H9 (cell line): ENCODE data around the gene DNAJC15. TPM values are rescaled to one million over a fixed set of nuclear protein-coding genes. Genes with fewer than 3 reads are reported as not detected.

Experiments used
- DNase-seq: peaks from one replicate; pipeline ENCODE4 v3.0.0-alpha.2; 2017
- H2AFZ ChIP-seq: one replicate; pipeline ENCODE4 v1.6.1; 2013; ENCODE audit warnings: mild to moderate bottlenecking, low read length, control low read depth, moderate library complexity
- H2AK5ac ChIP-seq: 2 replicates; pipeline ENCODE4 v1.6.1; 2013; ENCODE audit warnings: low read length, control low read depth, mixed read lengths; ENCODE audit not compliant: insufficient read length
- H2BK120ac ChIP-seq: one replicate; pipeline ENCODE4 v1.6.1; 2013; ENCODE audit warnings: low read depth, mild to moderate bottlenecking, low read length, control low read depth, inconsistent platforms; ENCODE audit not compliant: poor library complexity, severe bottlenecking
- H2BK12ac ChIP-seq: 2 replicates; pipeline ENCODE4 v1.6.1; 2013; ENCODE audit warnings: low read length, control low read depth, mixed read lengths, low read depth; ENCODE audit not compliant: insufficient read length
- H2BK15ac ChIP-seq: 2 replicates; pipeline ENCODE4 v1.6.1; 2013; ENCODE audit warnings: low read depth, low read length, control low read depth
- H2BK20ac ChIP-seq: one replicate; pipeline ENCODE4 v1.6.1; 2013; ENCODE audit warnings: low read depth, mild to moderate bottlenecking, low read length, control low read depth, inconsistent platforms; ENCODE audit not compliant: poor library complexity, severe bottlenecking
- H2BK5ac ChIP-seq: 2 replicates; pipeline ENCODE4 v1.6.1; 2013; ENCODE audit warnings: low read length, control low read depth, mixed read lengths; ENCODE audit not compliant: insufficient read length
- H3K14ac ChIP-seq: 2 replicates; pipeline ENCODE4 v1.6.1; 2013; ENCODE audit warnings: low read length, control low read depth; ENCODE audit not compliant: insufficient read depth
- H3K18ac ChIP-seq: 2 replicates; pipeline ENCODE4 v1.6.1; 2013; ENCODE audit warnings: low read depth, mild to moderate bottlenecking, mixed read lengths, low read length, control low read depth; ENCODE audit not compliant: insufficient read length
- H3K23ac ChIP-seq: 2 replicates; pipeline ENCODE4 v1.6.1; 2013; ENCODE audit warnings: low read length, control low read depth, mixed read lengths, low read depth; ENCODE audit not compliant: insufficient read length
- H3K23me2 ChIP-seq: 2 replicates; pipeline ENCODE4 v1.6.1; 2013; ENCODE audit warnings: low read depth, mild to moderate bottlenecking, mixed read lengths, low read length, control low read depth; ENCODE audit not compliant: insufficient read length, poor library complexity, severe bottlenecking
- H3K27ac ChIP-seq: 2 replicates; pipeline ENCODE4 v1.5.1; 2013; ENCODE audit warnings: low read length, control low read depth, mixed read lengths, low read depth; ENCODE audit not compliant: insufficient read length
- H3K27me3 ChIP-seq: 2 replicates; pipeline ENCODE4 v1.6.1; 2013; ENCODE audit warnings: low read length, control low read depth, inconsistent platforms; ENCODE audit not compliant: insufficient read depth
- H3K4ac ChIP-seq: 2 replicates; pipeline ENCODE4 v1.6.1; 2013; ENCODE audit warnings: low read depth, mild to moderate bottlenecking, control low read depth, inconsistent platforms, low read length, moderate library complexity
- H3K4me1 ChIP-seq: 2 replicates; pipeline ENCODE4 v1.6.1; 2013; ENCODE audit warnings: low read length, control low read depth, inconsistent platforms; ENCODE audit not compliant: insufficient read depth
- H3K4me2 ChIP-seq: 2 replicates; pipeline ENCODE4 v1.6.1; 2013; ENCODE audit warnings: low read length, control low read depth, mixed read lengths; ENCODE audit not compliant: insufficient read length, insufficient read depth
- H3K56ac ChIP-seq: 2 replicates; pipeline ENCODE4 v1.6.1; 2013; ENCODE audit warnings: low read depth, mild to moderate bottlenecking, mixed read lengths, low read length, control low read depth; ENCODE audit not compliant: insufficient read length
- H3K79me1 ChIP-seq: 2 replicates; pipeline ENCODE4 v1.6.1; 2013; ENCODE audit warnings: low read depth, mild to moderate bottlenecking, moderate library complexity, low read length, control low read depth, inconsistent platforms; ENCODE audit not compliant: insufficient read depth, poor library complexity, severe bottlenecking
- H3K79me2 ChIP-seq: 2 replicates; pipeline ENCODE4 v1.6.1; 2013; ENCODE audit warnings: low read length, control low read depth, inconsistent platforms; ENCODE audit not compliant: insufficient read depth
- H3K9ac ChIP-seq: 2 replicates; pipeline ENCODE4 v1.6.1; 2013; ENCODE audit warnings: low read length, control low read depth, mixed read lengths; ENCODE audit not compliant: insufficient read length; ENCODE audit errors: extremely low read depth
- H3K9me3 ChIP-seq: one replicate; pipeline ENCODE4 v1.6.1; 2013; ENCODE audit warnings: low read depth, low read length, inconsistent platforms; ENCODE audit not compliant: control insufficient read depth
- H3T11ph ChIP-seq: one replicate; pipeline ENCODE4 v1.6.1; 2013; ENCODE audit warnings: mild to moderate bottlenecking, low read length, control low read depth, inconsistent platforms
- H4K20me1 ChIP-seq: one replicate; pipeline ENCODE4 v1.6.1; 2013; ENCODE audit not compliant: control insufficient read depth, insufficient read length, insufficient read depth
- H4K5ac ChIP-seq: 2 replicates; pipeline ENCODE4 v1.6.1; 2013; ENCODE audit warnings: low read depth, mild to moderate bottlenecking, mixed read lengths, low read length, control low read depth; ENCODE audit not compliant: insufficient read length
- H4K8ac ChIP-seq: replicated peaks from 2 replicates; pipeline ENCODE4 v1.6.1; 2013; ENCODE audit warnings: low read length, control low read depth, mixed read lengths, low read depth; ENCODE audit not compliant: insufficient read length
- H4K91ac ChIP-seq: 2 replicates; pipeline ENCODE4 v1.6.1; 2013; ENCODE audit warnings: low read depth, mild to moderate bottlenecking, moderate library complexity, mixed read lengths, low read length, control low read depth; ENCODE audit not compliant: insufficient read length
- H3K27ac Mint-ChIP-seq, 3 experiments: 2 replicates in 2 of 3; 3 replicates in 1 of 3; pipeline ENCODE4 v1.8.0; 2020 to 2021; ENCODE audit warnings: mixed read lengths in 3 of 3, mild to moderate bottlenecking in 1 of 3, moderate library complexity in 1 of 3
- H3K27me3 Mint-ChIP-seq: 2 replicates; pipeline ENCODE4 v1.8.0; 2021; ENCODE audit warnings: low read depth, mild to moderate bottlenecking, moderate library complexity, mixed read lengths
- H3K36me3 Mint-ChIP-seq, 3 experiments: 2 replicates in 2 of 3; 3 replicates in 1 of 3; pipeline ENCODE4 v1.8.0; 2020 to 2021; ENCODE audit warnings: low read depth in 3 of 3, mixed read lengths in 3 of 3; ENCODE audit not compliant: insufficient read depth in 1 of 3
- H3K4me1 Mint-ChIP-seq, 2 experiments: 2 replicates each; pipeline ENCODE4 v1.8.0; 2020; ENCODE audit warnings: mixed read lengths in 2 of 2
- H3K4me3 Mint-ChIP-seq, 2 experiments: 2 replicates in 1 of 2; 3 replicates in 1 of 2; pipeline ENCODE4 v1.8.0; 2020 to 2021; ENCODE audit warnings: mild to moderate bottlenecking in 2 of 2, mixed read lengths in 2 of 2, moderate library complexity in 1 of 2
- H3K9me3 Mint-ChIP-seq, 2 experiments: 2 replicates in 1 of 2; 3 replicates in 1 of 2; pipeline ENCODE4 v1.8.0; 2020; ENCODE audit warnings: mild to moderate bottlenecking in 2 of 2, mixed read lengths in 2 of 2, moderate library complexity in 1 of 2
- WGBS: extraction: QIAGEN DNeasy Blood & Tissue Kit; methylation state at CpG from one replicate; pipeline ENCODE4 v1.1.7; 2013; ENCODE audit warnings: missing lambda C conversion rate, low lambda C conversion rate, mixed read lengths; ENCODE audit not compliant: insufficient read length; ENCODE audit errors: extremely low coverage; 5-methylcytosine and 5-hydroxymethylcytosine counted together
- total RNA-seq: library from RNA; stranded (reverse); gene quantifications from 2 replicates; pipeline ENCODE4 v1.2.1, GENCODE V29; 2021
- TF ChIP-seq, protein P1 (sequence below): fragments of 200-600 bp; sonication (generic); conservative IDR thresholded peaks from 3 replicates; pipeline ENCODE4 v1.8.0; 2021; ENCODE audit warnings: antibody characterized with exemption, mild to moderate bottlenecking

DNAJC15 gene
- total RNA-seq, 1 experiment from 2014 or later, result 13.4 TPM

DNA sequence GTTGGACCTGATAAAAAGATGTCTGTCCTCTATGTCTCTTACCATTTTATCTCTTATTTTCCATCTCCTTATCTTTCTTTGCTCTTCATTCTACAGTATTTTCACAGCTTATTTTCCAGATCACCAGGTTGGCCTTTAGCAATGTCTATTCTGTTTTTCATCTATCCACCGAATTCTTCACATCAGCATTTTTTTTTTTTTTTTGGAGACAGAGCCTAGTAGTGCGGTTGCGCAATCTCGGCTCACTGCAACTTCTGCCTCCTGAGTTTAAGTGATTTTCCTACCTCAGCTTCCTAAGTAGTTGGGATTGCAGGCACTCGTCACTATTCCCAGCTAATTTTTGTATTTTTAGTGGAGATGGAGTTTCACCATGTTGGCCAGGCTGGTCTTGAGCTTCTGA lies 49.0 kb downstream of the DNAJC15 start:
- no peak overlapping the region for H3K14ac ChIP-seq
- H3K56ac ChIP-seq, result no peak overlapping the region
- H3K4me2 ChIP-seq, result no peak overlapping the region
- H3K27me3 ChIP-seq, result no peaks in the 10 kb centered on the region
- H3K23ac ChIP-seq, result no peak overlapping the region
- H2AFZ ChIP-seq, result no peak overlapping the region
- Mint-ChIP-seq H3K9me3 (no peaks in the 10 kb centered on the region), H3K4me3 (peak overlapping the region in 1 of 2 experiments; percentile 4; a peak in 1 of 5 replicates), H3K36me3 (peaks cover 2 to 7% (median 7%) of the 10 kb centered on the region in 3 experiments; a peak in 5 of 7 replicates), H3K4me1 (peaks cover 36 to 49% of the 10 kb centered on the region in 2 experiments), H3K27me3 (no peaks in the 10 kb centered on the region), H3K27ac (peak overlapping the region in 2 of 3 experiments; percentile 94 to 95; a peak in 5 of 7 replicates)
- no peak overlapping the region for H2BK12ac ChIP-seq
- H3K79me1 ChIP-seq, result no peaks in the 10 kb centered on the region
- no peak overlapping the region for H2BK5ac ChIP-seq
- H2BK15ac ChIP-seq, result no peak overlapping the region
- H3K4ac ChIP-seq, result no peak overlapping the region
- no peak for DNase-seq
- H4K5ac ChIP-seq, result no peak overlapping the region
- no peak overlapping the region for H2AK5ac ChIP-seq
- no peak overlapping the region for H2BK120ac ChIP-seq
- H2BK20ac ChIP-seq, result no peak overlapping the region
- no peak overlapping the region for H3K18ac ChIP-seq
- WGBS, result no CpG with 5 or more reads among the region's 5 CpGs
- no peaks in the 10 kb centered on the region for H3K23me2 ChIP-seq
- TF ChIP-seq, protein P1, sequence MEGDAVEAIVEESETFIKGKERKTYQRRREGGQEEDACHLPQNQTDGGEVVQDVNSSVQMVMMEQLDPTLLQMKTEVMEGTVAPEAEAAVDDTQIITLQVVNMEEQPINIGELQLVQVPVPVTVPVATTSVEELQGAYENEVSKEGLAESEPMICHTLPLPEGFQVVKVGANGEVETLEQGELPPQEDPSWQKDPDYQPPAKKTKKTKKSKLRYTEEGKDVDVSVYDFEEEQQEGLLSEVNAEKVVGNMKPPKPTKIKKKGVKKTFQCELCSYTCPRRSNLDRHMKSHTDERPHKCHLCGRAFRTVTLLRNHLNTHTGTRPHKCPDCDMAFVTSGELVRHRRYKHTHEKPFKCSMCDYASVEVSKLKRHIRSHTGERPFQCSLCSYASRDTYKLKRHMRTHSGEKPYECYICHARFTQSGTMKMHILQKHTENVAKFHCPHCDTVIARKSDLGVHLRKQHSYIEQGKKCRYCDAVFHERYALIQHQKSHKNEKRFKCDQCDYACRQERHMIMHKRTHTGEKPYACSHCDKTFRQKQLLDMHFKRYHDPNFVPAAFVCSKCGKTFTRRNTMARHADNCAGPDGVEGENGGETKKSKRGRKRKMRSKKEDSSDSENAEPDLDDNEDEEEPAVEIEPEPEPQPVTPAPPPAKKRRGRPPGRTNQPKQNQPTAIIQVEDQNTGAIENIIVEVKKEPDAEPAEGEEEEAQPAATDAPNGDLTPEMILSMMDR, result no peak
- no peak overlapping the region for H4K91ac ChIP-seq
- no peak overlapping the region for H3K9ac ChIP-seq
- H4K20me1 ChIP-seq, result no peaks in the 10 kb centered on the region
- no peaks in the 10 kb centered on the region for H3K9me3 ChIP-seq
- H3T11ph ChIP-seq, result no peak overlapping the region
- H3K79me2 ChIP-seq, result no peaks in the 10 kb centered on the region
- no peak overlapping the region for H4K8ac ChIP-seq
- no peaks in the 10 kb centered on the region for H3K4me1 ChIP-seq
- no peak overlapping the region for H3K27ac ChIP-seq
